Activated CD4-positive, CD25-positive, alpha-beta regulatory T cell treated with anti-CD3 and anti-CD28 coated beads, Interleukin-2, amount 50 U/mL, for 16 hours (primary cell): ENCODE results near the gene RAP1B.
"Not testable (repeated sequence)": the region's sequence is repeated elsewhere in the genome, so short reads cannot be mapped to it uniquely, and the experiment has no call there.

Source experiments
- DNase-seq: peaks from one replicate; pipeline ENCODE4 v3.0.0-alpha.2; 2020; ENCODE audit warnings: low read depth, low spot score

Gene RAP1B

GRCh38 chr12:68633614-68634558, 23.2 kb downstream of the RAP1B start:
- DNase-seq, result no peak

- no peak for DNase-seq
These were observed 25.6 kb downstream of the RAP1B start for GRCh38 chr12:68636268-68636667.

GRCh38 chr12:68637439-68637838, 26.7 kb downstream of the RAP1B start:
- not testable (repeated sequence) for DNase-seq

GRCh38 chr12:68638171-68638570, 27.5 kb downstream of the RAP1B start:
- DNase-seq, result no peak

GRCh38 chr12:68638721-68639395, 28.2 kb downstream of the RAP1B start:
- no peak for DNase-seq

GRCh38 chr12:68639396-68639767, 28.7 kb downstream of the RAP1B start:
- DNase-seq, result no peak

- DNase-seq, result peak; percentile 10
These were observed 30.4 kb downstream of the RAP1B start for GRCh38 chr12:68641138-68641537.

- no peak for DNase-seq
These were observed 35.8 kb downstream of the RAP1B start for GRCh38 chr12:68646484-68646883.

GRCh38 chr12:68647507-68647906, 36.8 kb downstream of the RAP1B start:
- no peak for DNase-seq

GRCh38 chr12:68648179-68648578, 37.5 kb downstream of the RAP1B start:
- DNase-seq, result no peak

GRCh38 chr12:68665016-68665569, 54.4 kb downstream of the RAP1B start:
- no peak for DNase-seq

- no peak for DNase-seq
These were observed 56.6 kb downstream of the RAP1B start for GRCh38 chr12:68667291-68667690.

- no peak for DNase-seq
These were observed 57.2 kb downstream of the RAP1B start for GRCh38 chr12:68667896-68668295.

GRCh38 chr12:68671179-68671578, 60.5 kb downstream of the RAP1B start:
- no peak for DNase-seq

- no peak for DNase-seq
These were observed 63.1 kb downstream of the RAP1B start for GRCh38 chr12:68673788-68674187.

- no peak for DNase-seq
These were observed 63.7 kb downstream of the RAP1B start for GRCh38 chr12:68674376-68674775.

GRCh38 chr12:68675101-68675842, 64.6 kb downstream of the RAP1B start:
- peak; percentile 6 for DNase-seq

- DNase-seq, result not testable (repeated sequence)
These were observed 66.2 kb downstream of the RAP1B start for GRCh38 chr12:68676854-68677253.

- no peak for DNase-seq
These were observed 75.5 kb downstream of the RAP1B start for GRCh38 chr12:68686262-68686594.

- DNase-seq, result peak; percentile 93
These were observed 76.2 kb downstream of the RAP1B start, which contains the start of gene NUP107 for GRCh38 chr12:68686595-68687521. Gene NUP107 (plus strand): TSS chr12:68686978. CDS start chr12:68687066, 88 bp downstream.

- no peak for DNase-seq
These were observed 84.8 kb downstream of the RAP1B start for GRCh38 chr12:68695454-68695853.
